Breast epithelium (tissue), 3 donors: ENCODE measurements around the gene WIPI1.

Source experiments
- POLR2A ChIP-seq: fragments of 450-650 bp; IDR thresholded peaks from one replicate; pipeline ENCODE4 v1.6.1; 2016; ENCODE audit warnings: antibody characterized with exemption, mild to moderate bottlenecking, moderate library complexity
- POLR2AphosphoS5 ChIP-seq, 3 donors: sonication (generic); formaldehyde crosslinking; IDR thresholded peaks; one replicate each; pipeline ENCODE4 v1.6.1; 2017; ENCODE audit warnings: antibody characterized with exemption in 3 of 3
- TF ChIP-seq, protein P1 (sequence below), 3 donors: fragments of 450-650 bp; IDR thresholded peaks; one replicate each; pipeline ENCODE4 v1.5.1; 2016 to 2017; ENCODE audit warnings: antibody characterized with exemption in 3 of 3, mild to moderate bottlenecking in 3 of 3, moderate library complexity in 3 of 3

DNA sequence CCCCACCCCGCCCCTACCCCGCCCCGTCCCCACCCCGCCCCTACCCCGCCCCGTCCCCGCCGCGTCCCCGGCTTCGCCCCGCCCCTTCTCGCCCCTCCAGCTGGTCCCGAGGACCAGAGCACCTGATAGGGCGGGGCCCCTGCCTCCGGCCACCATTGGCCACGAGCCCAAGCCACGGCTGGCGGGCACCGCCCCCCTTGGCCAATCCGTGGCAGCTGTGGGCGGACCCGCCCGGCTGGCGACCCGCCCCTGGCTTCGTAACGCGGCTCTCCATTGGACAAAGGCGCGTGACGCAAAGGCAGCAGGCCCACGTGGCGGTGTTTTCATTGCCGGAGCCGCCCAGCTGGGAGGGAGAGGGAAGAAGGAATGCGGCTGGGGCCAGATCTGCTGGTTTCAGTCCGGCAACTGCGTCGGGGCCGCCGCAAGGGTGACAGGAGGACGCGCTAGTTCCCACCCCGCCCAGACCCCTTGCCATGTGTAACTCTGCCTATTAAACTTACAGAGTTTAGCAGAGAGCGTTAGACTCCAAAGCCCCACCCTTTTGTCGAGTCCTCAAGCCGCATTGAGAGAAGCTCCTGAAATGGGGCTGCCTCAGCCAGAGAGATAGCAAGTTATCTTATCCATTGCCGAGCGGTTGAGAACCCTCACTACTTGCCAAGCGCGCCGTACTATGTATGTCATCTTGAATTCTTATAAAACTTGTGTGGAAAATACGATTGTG, 403 bp upstream of the WIPI1 start:
- TF ChIP-seq, protein P1, sequence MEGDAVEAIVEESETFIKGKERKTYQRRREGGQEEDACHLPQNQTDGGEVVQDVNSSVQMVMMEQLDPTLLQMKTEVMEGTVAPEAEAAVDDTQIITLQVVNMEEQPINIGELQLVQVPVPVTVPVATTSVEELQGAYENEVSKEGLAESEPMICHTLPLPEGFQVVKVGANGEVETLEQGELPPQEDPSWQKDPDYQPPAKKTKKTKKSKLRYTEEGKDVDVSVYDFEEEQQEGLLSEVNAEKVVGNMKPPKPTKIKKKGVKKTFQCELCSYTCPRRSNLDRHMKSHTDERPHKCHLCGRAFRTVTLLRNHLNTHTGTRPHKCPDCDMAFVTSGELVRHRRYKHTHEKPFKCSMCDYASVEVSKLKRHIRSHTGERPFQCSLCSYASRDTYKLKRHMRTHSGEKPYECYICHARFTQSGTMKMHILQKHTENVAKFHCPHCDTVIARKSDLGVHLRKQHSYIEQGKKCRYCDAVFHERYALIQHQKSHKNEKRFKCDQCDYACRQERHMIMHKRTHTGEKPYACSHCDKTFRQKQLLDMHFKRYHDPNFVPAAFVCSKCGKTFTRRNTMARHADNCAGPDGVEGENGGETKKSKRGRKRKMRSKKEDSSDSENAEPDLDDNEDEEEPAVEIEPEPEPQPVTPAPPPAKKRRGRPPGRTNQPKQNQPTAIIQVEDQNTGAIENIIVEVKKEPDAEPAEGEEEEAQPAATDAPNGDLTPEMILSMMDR (IDR thresholded peaks at IDR 0.05), result peak in 1 of 3 donors; percentile 23
- peak; percentile 62 for TF ChIP-seq POLR2A
- TF ChIP-seq POLR2AphosphoS5 (IDR thresholded peaks at IDR 0.05), result peak; percentile 67 to 94 (median 84)
